GM19438 (cell line): ENCODE data around the gene GJD3.

ENCODE experiments used
- ATAC-seq: cut with Tn5 transposase; IDR thresholded peaks from one replicate; pipeline ENCODE4 v1.9.1; 2021; ENCODE audit warnings: low read depth; ENCODE audit not compliant: unreplicated experiment

Gene GJD3

DNA sequence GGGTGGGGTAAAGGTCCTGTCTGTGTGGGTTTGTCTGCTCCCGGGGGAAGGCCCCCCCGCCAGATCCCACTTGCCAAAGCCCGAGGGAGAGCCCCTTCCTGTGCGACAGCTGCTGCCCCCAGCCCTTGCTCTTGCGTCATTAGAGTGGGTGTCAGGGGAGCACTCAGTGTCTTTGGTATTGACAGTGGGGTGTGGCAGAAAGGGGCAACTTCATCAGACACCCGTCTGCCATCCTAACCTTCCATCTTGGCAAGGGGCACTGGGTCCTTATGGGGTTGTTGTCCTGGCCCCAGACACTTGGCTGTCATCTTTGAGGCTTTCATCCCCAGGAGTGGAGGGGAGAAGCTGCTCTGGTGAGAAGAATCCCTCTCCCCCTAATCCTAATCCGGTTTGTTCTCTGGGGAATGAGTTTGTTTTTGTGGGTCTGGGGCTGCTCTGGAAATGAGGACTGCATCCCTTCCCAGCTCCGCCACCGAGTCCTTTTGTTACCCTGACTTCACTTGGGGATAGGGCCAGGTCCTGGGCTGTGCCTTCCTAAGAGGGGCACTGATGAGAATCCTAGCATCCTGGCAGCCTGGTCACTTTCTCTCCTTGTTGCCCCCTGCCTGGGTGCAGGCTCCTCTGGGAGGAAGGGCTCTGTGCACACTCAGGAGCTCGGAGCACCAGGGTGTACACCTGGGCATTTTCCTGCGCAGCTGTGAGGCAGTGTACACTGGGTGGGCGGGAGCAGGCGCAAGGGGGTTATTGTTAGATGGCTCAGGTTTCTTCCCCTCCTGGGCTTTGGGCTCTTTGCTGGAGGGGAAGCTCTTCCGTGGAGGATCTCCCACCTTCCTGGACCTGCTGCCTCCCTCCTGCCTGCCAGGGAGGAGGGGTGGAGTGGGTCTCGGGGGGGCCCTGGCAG lies 21.1 kb downstream of the GJD3 start:
- ATAC-seq: no peak

- ATAC-seq: no peak
Measured at GRCh38 chr17:40342504-40343218, 21.9 kb downstream of the GJD3 start.

- no peak for ATAC-seq
Measured at GRCh38 chr17:40341808-40342503, 22.6 kb downstream of the GJD3 start.

GRCh38 chr17:40340880-40341807 lies 23.4 kb downstream of the GJD3 start:
- ATAC-seq: peak; percentile 50

DNA sequence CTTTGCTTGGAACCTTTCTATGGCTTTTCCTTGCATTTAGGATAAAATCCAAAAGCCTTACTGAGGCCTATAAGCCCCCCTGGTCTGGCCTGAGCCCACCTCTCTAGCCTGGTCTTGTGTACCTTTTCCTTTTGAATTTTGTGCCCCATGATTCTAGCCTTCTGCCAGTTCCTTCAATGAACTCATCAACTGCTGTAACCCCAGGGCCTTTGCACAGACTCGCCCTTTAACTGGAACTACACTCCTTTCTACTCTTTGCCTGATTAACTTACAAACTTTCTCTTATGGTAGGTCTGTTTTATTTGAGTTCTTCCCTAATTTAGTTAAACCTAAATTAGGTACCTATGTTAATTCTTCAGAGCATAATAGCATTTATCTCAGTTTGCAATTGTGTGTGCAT lies 24.2 kb downstream of the GJD3 start:
- ATAC-seq: no peak

DNA sequence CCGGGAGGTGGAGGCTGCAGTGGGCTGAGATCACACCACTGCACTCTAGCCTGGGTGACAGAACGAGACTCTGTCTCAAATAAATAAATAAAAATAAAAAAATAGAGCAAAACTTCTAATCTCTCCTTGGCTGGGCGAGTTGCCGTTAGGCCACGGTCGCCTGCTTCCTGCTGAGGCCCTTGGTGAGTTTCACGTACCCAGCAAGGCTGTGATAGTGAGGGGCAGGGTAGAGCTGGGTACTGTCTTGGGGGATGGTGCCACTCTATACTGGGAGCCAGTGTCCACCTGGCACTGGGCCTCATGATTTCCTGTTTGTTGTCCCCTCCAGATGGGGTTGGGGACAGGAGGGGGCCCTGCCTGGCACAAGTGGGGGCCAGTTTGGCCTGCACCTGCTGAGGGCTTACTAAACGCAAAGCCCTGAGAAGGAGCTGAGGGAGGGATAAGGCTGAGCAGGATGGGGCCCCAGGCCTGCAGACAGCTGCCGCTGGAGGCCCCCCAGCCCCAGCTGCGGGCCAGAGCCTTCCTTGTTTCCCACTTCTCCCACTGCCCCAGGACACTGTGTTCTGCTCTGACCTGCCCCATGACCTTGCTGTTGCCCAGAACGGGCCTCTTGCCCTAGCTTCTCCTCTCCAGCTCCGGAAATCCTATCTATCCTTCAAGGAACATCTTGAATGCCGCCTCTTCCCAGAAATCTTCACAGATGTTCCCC lies 25.4 kb downstream of the GJD3 start:
- ATAC-seq: no peak

- ATAC-seq: no peak
Measured at GRCh38 chr17:40338058-40338457, 26.5 kb downstream of the GJD3 start.

GRCh38 chr17:40337351-40337750 lies 27.2 kb downstream of the GJD3 start:
- ATAC-seq: no peak

GRCh38 chr17:40335620-40336019 lies 28.9 kb downstream of the GJD3 start:
- no peak for ATAC-seq

DNA sequence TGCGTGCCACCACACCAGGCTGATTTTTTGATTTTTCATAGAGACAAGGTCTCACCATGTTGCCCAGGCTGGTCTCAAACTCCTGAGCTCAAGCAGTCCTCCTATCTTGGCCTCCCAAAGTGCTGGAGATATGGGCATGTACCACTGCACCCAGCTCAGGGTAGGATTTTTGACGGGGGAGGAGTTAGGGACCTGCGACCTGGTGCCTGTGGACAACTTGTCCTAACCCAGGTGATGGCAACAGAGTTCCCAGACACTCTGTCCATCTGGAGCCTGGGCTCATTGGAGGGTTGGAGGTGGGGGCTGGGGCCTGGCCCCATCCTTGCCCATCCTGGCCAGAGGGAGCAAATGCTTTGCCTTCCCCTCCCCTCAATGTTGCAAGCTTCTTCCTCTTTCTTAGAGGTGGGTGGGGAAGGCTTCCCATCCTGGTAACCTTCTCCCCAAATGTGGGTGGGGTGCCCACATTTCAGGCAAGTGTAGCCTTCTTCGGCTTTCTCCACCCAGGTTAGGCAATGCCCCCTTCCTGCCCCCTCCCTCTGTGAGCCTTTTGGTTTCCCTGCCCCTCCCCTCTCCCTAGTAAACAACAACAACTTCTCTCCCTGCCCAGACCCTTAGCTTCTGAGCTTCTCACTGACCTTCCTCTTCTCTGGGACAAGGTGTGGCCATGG lies 30.6 kb downstream of the GJD3 start:
- no peak for ATAC-seq

DNA sequence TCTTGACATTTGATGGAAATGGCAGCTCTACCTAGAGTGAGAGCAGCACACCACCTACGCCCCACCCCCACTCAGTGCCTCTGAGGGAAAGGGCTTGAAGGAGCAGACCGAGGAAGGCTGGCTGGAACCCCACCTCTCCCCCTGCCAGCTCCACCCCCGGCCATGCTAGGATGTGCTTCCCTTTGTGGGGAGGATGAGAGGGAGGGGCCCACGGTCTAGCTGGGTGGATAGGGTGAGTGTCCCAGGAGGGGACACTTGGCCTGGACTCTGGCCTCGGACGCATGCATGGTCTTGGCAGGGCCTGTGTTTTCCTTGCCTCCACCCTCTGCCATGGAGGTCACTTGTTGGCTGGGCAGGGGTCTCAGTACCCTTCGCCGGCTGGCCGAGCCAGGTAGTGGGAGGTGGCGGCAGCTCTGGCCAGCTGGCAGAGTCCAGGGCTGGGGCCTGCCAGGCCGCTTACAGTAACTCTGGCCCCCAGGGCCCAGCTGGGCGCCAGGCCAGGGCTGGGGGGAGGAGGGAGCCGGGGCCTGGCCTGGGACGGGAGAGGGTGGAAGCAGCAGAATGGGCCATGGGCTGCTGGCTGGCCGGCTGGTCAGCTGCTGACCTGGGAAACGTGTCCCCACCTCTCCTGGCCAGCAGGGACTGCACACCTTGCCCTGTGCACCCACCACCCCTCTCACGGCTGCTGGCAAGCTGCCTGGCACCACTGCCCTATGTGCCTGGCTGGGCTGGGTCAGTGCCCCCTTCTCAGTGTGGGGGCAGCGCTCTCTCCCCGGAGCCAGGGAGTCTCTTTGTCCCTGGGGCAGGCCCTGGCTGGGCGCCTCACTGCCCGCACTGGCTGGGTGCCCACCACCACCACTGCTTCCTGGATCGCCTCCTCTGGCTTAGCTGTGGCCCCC lies 32.5 kb downstream of the GJD3 start:
- no peak for ATAC-seq

DNA sequence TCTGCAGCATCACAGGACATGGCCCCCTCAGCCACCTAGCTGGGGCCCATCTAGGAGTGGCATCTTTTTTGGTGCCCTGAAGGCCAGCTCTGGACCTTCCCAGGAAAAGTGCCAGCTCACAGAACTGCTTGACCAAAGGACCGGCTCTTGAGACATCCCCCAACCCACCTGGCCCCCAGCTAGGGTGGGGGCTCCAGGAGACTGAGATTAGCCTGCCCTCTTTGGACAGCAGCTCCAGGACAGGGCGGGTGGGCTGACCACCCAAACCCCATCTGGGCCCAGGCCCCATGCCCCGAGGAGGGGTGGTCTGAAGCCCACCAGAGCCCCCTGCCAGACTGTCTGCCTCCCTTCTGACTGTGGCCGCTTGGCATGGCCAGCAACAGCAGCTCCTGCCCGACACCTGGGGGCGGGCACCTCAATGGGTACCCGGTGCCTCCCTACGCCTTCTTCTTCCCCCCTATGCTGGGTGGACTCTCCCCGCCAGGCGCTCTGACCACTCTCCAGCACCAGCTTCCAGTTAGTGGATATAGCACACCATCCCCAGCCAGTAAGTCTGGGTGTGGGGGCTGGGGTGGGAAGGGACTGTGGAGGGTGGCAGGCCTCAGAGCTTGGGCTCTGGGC lies 33.6 kb downstream of the GJD3 start:
- ATAC-seq: no peak

- no peak for ATAC-seq
Measured at GRCh38 chr17:40329839-40330794, 34.4 kb downstream of the GJD3 start.

GRCh38 chr17:40328386-40328766 lies 36.2 kb downstream of the GJD3 start:
- ATAC-seq: no peak

GRCh38 chr17:40327735-40328385 lies 36.7 kb downstream of the GJD3 start:
- ATAC-seq: no peak

DNA sequence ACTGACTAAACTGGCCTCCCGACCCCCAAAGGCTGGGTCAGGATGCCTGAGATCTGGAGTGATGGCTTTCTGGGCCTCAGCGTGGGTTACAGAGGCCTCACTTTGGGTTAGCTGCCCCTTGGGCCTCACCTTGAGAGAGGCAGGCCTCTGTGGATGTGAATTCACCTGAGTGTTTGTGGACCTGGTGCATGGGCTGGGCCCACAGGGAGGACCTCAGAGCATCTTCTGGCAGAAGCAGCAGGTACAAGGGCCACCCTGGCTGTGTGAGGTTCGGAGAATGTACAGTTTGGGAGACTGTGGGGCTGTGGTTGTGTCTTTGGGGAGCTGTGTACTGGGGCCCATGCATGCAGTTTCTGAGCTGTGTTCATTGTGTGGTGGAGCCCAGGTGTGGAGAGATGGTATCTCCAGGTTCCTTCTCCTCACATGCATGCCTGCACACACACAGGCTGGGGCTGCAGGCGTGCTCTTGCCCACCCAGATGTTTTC lies 37.2 kb downstream of the GJD3 start:
- no peak for ATAC-seq
